Astrocyte of the spinal cord (primary cell): ENCODE results near the gene C4BPB.

Experiments used
- DNase-seq: peaks from one replicate; pipeline ENCODE4 v3.0.0; 2011; ENCODE audit warnings: low read depth, low spot score
- H3K4me3 ChIP-seq: 2 replicates; pipeline ENCODE4 v1.5.1; 2011; ENCODE audit warnings: low read depth, mild to moderate bottlenecking, low read length, moderate library complexity
- in situ Hi-C: cut with HindIII; loops from 2 replicates; pipeline ENCODE4 v1.10.0; 2017; ENCODE audit warnings: low sequenced_read_pairs
- TF ChIP-seq, protein P1 (sequence below): IDR thresholded peaks from 2 replicates; pipeline ENCODE4 v1.5.1; 2012; ENCODE audit warnings: low read depth, mild to moderate bottlenecking, low read length, inconsistent platforms

C4BPB gene

DNA sequence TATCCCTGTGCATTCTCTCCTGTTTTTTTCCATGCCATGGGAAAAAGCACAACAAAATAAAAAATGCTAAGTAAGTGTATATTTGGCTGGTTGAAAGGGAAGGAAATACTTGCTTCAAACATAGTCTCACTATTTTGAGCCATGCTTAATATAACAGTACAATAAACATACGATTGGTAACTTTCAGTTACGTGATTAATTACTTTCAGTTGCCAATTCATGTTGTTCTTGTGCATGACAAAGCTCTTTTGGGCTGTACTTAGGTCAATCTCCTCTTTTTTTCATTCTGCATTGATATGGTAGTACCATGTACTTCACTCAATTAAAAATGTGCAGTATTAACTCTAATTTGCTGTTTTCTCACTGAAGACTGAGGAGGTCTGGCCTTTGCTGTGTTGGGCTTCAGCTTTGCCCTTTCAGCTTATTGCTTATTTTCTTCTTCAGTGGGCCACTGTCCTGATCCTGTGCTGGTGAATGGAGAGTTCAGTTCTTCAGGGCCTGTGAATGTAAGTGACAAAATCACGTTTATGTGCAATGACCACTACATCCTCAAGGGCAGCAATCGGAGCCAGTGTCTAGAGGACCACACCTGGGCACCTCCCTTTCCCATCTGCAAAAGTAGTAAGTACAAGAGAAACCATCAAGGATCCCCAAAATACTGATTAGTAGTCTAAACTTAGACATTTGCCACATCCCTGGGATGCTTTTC is 2.7 kb downstream of the C4BPB start:
- TF ChIP-seq, protein P1, sequence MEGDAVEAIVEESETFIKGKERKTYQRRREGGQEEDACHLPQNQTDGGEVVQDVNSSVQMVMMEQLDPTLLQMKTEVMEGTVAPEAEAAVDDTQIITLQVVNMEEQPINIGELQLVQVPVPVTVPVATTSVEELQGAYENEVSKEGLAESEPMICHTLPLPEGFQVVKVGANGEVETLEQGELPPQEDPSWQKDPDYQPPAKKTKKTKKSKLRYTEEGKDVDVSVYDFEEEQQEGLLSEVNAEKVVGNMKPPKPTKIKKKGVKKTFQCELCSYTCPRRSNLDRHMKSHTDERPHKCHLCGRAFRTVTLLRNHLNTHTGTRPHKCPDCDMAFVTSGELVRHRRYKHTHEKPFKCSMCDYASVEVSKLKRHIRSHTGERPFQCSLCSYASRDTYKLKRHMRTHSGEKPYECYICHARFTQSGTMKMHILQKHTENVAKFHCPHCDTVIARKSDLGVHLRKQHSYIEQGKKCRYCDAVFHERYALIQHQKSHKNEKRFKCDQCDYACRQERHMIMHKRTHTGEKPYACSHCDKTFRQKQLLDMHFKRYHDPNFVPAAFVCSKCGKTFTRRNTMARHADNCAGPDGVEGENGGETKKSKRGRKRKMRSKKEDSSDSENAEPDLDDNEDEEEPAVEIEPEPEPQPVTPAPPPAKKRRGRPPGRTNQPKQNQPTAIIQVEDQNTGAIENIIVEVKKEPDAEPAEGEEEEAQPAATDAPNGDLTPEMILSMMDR, result no peak
- H3K4me3 ChIP-seq, result no peak overlapping the region
- no peak for DNase-seq
- in situ Hi-C loops, result no loop called here

GRCh38 chr1:207093944-207094343 is 5.3 kb downstream of the C4BPB start:
- H3K4me3 ChIP-seq, result no peak overlapping the region
- in situ Hi-C loops, result no loop called here
- no peak for DNase-seq
- TF ChIP-seq, protein P1, result no peak

DNA sequence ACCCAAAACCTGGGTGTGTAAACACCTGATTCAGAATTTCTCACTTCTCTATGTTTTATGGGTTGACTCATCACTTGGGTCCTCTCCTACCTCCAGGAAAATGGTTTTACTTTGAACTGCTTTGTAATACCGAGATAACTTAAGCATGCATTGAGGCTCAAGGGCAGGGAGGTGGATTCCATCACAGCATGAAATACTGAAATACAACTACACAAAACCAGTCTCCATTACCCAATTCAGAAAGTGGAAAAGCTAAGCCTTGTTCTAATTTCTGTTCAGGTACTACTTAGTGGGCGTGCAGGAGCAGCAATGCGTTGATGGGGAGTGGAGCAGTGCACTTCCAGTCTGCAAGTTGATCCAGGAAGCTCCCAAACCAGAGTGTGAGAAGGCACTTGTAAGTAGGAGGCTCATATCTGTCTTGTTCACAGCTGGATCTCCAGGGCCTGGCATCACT is 9.2 kb downstream of the C4BPB start:
- TF ChIP-seq, protein P1, result no peak
- in situ Hi-C loops, result no loop called here
- no peak overlapping the region for H3K4me3 ChIP-seq
- DNase-seq, result no peak

GRCh38 chr1:207101720-207102119 is 13.1 kb downstream of the C4BPB start:
- DNase-seq, result no peak
- in situ Hi-C loops, result no loop called here
- H3K4me3 ChIP-seq, result no peak overlapping the region
- TF ChIP-seq, protein P1, result no peak

- DNase-seq, result no peak
- TF ChIP-seq, protein P1, result no peak
- in situ Hi-C loops, result no loop called here
- no peak overlapping the region for H3K4me3 ChIP-seq
These were observed 13.5 kb downstream of the C4BPB start for GRCh38 chr1:207102146-207102545.

DNA sequence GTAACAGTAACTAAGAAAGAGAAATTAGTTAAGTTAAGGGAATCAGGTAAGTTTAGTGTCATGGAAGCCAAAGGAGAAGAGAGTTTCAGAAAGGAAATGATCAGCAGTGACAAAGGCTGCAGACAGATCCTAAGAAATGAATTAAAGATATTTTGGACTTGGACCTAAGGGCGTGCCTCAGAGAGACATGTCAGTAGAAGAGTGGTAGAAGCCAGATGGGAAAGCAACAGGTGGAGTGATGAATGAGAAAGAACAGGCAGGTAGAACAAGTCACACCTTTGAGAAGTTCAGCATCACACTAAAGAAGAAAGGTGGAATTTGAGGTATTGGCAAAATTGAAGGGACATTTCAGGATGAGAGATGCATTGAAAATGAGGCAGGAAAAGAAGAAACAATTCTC is 14.0 kb downstream of the C4BPB start:
- in situ Hi-C loops, result no loop called here
- DNase-seq, result no peak
- no peak overlapping the region for H3K4me3 ChIP-seq
- TF ChIP-seq, protein P1, result no peak
